HG03439 (cell line): ENCODE measurements around the gene KMT2B.

Experiments used
- ATAC-seq: cut with Tn5 transposase; IDR thresholded peaks from one replicate; pipeline ENCODE4 v1.9.1; 2021; ENCODE audit warnings: mild to moderate bottlenecking, moderate library complexity; ENCODE audit not compliant: unreplicated experiment

The KMT2B gene

GRCh38 chr19:35740423-35741202, 22.8 kb downstream of the KMT2B start:
- ATAC-seq: peak; percentile 47

GRCh38 chr19:35741203-35741515, 23.4 kb downstream of the KMT2B start:
- no peak for ATAC-seq

GRCh38 chr19:35742121-35742724, 24.4 kb downstream of the KMT2B start, which contains the start of gene IGFLR1:
Gene IGFLR1, minus strand, starts transcription at chr19:35742452. Its CDS starts 1,272 bp downstream, at chr19:35741180.
- no peak for ATAC-seq

DNA sequence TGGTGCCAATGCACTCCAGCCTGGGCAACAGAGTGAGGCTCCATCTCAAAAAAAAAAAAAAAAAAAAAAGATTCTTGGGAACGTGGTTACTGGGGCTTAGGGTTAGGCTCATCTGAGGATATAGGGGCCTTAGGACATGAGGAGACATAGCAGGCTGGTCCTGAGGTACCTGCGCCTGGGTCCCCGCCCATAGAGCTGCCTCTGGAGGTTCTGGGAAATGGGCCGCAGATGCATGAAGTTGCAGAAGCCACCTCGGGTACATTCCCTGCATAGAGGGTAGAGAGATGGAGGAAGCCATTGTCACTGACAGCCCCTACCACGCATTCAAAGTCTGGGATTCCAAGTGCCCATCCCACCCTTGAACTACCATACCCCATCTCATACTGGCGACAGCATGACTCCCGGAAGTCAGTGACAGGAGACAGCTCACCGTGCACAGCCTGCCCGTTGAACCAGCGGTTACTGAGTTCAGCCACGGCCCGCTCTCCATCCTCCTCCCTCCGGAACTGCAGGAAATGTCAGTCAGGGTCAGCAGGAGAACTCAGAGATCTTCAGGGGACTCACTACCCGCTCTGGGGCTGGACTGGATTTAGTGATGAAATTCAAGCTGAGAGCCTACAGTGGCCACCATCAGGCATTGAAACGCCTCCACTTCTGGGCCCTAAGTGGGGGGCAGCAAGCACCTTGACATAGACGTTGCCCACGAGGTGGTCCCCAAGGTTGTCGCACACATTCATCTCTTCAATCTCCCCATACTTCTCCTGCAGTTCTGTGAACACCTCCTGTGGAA, 26.0 kb downstream of the KMT2B start:
- no peak for ATAC-seq

DNA sequence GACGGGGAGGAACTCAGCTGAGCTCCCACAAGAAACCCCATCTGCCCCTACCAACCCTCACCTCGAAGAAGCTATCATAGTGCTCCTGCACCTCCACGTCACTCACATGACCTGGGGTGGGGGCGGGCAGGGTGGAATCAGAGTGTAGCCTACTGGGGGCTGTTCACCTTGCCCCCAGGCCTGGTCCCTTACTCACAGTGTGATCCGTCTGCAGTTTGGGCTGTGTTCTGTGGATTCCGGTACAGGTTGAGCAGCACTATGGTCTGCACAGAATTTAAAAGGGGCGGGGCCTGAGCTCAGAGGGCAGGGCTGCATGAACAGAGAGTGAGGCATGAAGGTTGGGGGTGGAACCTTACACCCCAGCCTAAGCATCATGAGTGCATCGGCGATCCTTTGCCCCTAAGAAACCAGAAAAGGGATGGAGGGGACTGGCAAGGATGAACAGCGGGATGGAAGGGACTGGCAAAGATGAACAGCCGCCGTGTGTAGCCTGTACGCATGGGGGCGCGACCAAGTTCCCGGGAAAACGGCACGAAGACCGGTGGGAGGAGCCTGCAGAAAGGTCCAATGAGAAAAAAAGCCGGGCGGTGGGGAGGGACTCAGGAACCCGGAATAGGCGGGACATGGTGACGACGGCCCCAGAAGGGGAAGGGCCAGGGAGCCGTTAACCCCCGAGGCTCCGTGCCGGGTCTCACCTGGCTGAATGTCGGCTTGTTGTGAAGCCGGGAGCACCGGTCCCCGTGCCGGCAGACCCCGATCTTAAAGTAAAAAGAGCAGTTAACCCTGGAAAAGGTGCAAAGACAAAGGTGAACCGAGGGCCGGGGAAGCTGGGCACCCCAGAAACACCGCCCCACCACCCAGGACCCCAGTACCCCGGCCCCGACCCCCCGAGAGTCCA, 26.9 kb downstream of the KMT2B start:
- peak; percentile 36 for ATAC-seq

DNA sequence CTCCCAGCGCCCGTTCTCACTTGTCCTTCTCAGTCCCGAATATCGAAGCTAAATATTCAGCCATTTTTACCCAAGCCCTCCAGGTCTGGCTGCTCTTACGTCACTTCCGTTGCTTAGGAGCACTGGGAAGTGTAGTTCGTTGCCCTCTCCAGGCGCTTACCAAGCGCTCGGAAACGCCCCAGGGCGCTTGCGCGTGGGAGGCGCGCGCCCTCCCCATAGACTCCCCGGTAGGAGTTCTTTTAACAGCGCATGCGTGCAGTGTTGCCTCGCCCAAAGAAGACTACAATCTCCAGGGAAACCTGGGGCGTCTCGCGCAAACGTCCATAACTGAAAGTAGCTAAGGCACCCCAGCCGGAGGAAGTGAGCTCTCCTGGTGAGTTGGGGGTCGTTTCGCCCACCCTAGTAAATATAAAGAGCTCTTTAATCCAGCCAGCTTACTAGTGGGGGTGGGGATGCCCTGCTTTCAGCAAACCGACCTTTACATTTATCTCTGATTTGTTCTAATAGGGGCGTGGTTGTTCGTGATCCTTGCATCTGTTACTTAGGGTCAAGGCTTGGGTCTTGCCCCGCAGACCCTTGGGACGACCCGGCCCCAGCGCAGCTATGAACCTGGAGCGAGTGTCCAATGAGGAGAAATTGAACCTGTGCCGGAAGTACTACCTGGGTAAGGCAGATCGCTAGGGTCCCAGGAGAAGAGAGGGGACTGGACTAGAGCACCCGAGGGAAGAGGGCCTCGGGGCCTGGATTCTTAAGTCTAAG, 27.7 kb downstream of the KMT2B start, which contains the start of the genes PSENEN and U2AF1L4:
Gene PSENEN, plus strand, starts transcription at position 324 of the 759 bp plus-strand sequence. Its CDS starts 280 bp downstream, at position 604.
Gene U2AF1L4, minus strand, starts transcription at position 91 of the 759 bp plus-strand sequence. Its CDS starts 27 bp downstream, at position 64.
- peak; percentile 44 for ATAC-seq

DNA sequence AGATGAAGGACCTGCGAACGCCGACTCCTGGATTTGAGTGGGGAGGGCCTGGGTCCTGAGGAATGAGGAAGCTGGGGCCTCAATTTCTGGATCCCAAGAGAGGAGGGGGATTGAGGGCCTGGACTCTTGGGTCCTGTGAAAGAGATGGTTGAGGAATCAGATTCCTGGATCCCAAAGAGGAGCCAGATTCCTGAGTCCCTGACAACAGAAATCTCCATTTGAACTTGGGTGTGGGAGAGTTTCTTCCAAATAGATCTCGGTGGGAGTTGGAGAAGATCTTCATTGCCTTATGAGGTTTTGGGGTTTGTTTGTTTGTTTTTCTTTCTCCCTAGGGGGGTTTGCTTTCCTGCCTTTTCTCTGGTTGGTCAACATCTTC, 28.3 kb downstream of the KMT2B start:
- ATAC-seq: no peak

DNA sequence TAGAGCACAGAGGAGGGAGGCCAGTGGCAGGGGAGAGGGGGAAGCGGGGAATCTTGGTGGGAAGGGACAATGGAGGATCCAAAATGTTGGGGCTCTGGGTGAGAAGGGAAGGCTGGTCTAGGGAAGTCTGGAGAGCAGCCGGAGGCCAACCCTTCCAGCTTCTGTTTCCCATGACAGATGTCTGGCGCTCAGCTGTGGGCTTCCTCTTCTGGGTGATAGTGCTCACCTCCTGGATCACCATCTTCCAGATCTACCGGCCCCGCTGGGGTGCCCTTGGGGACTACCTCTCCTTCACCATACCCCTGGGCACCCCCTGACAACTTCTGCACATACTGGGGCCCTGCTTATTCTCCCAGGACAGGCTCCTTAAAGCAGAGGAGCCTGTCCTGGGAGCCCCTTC, 28.7 kb downstream of the KMT2B start:
- no peak for ATAC-seq

DNA sequence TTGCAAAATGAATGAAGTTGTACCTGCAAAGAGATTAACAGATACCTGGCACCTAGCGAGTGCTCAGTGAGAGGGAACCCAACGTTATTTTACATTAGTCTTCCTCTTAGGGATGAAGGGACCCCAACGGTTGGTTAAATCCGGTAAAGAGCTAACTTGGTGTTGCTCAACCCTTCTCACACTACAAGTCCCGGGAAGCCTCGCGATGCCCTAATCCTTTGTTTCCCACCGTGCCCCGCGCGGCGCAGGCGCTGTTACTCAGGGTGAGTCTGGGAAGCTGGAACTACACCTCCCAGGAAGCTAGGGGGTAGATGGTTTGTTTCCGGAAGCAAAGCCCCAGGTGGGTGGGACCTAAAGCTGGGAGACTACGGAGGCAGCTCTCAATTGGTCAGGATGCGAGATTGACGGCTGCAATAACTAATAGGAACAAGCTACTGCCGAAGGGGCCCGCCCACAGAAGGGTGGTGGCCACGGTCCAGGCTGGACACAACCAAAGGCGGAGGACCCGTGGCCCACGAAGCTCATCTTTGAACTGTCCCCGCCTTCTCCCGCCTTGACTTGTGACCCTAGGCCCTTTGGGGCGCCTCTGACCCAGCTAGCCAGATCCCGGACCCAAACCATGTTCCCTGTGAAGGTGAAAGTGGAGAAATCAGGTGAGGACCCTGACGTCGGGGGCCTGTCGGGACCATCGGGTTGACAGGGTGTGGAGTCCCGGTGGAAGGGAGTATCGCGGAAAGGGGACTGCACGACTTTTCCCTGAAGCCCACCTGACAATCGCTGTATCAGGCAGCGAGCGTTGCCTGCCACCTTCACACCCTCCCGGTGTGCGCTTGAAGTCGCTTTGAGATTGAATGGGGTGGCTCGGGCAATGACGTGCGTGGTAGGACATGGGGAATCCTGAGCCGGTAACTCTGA, 30.6 kb downstream of the KMT2B start, which contains the start of gene LIN37:
Gene LIN37, plus strand, starts transcription at position 471 of the 915 bp plus-strand sequence. Its CDS starts 149 bp downstream, at position 620.
- peak; percentile 70 for ATAC-seq

GRCh38 chr19:35750167-35750566, 32.4 kb downstream of the KMT2B start:
- ATAC-seq: no peak

DNA sequence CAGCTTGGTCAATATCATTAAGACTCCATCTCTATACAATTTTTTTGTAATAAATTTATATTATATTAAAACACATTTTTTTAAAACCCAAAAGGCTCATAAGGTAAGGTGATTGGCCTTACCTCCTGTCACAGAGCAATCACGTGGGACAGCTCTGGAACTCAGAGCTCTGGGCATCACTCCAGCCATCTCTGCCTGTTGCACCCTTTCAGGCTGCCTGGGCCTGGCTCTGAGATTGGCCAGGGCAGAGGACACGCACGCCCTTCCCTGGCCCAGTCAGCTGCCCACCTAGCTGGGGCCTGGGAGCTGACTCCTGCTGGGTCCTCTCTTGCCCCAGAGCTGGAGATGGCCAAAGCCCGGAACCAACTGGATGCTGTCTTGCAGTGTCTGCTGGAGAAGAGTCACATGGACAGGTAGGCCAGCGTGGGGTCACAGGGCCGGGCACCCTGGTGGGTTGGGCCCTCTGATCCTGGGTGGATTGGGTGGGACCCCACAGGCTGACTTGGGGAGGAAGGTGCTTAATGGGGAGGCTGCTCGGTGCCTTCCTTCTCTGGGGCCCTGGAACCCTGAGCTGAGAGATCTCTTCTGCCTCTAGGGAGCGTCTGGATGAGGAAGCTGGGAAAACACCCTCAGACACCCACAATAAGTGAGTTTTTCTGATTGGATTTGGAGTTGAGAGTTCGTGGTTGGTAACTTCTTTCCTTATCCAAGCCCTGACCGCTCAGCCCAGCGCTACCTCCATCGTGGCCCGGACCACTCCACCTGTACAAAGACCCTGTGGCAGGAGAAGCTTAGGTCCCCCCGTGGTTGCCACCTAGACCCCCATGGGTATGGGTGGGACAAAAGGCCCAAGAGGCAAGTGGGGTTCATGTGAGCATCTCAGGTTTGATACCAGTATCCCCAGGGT, 34.3 kb downstream of the KMT2B start:
- no peak for ATAC-seq

DNA sequence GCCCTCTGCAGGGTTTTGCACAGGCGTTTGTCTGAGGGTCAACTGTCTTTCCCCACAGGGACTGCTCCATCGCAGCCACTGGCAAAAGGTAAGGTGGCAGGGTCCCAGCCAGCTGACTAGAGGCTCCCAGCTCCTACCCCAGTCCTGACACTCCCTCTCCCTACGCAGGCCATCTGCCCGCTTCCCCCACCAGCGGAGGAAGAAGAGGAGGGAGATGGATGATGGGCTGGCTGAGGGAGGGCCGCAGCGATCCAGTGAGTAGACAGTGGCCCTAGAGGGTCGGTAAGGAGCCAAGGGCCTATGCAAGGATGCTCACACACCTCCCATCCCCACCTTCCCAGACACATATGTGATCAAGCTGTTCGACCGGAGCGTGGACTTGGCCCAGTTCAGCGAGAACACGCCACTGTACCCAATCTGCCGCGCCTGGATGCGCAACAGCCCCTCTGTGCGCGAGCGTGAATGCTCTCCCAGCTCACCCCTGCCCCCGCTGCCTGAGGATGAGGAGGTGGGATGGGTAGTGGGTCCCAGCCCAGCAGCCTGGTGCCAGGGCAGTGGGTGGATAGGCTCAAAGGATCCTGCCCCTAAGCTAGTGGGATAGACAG, 35.0 kb downstream of the KMT2B start:
- ATAC-seq: no peak

GRCh38 chr19:35753634-35754369, 36.0 kb downstream of the KMT2B start:
- ATAC-seq: no peak

- ATAC-seq: no peak
These were observed 36.7 kb downstream of the KMT2B start for GRCh38 chr19:35754370-35755130.

- ATAC-seq: no peak
These were observed 37.3 kb downstream of the KMT2B start for GRCh38 chr19:35755131-35755549.
